Esophagus squamous epithelium (tissue), 5 donors: ENCODE measurements around the gene FAM151A. TPM values are rescaled to one million over a fixed set of nuclear protein-coding genes. Genes with fewer than 3 reads are reported as not detected.

ENCODE experiments used
- DNase-seq: peaks from one replicate; lab custom pipeline; 2025; lab: John Stamatoyannopoulos, UW
- H3K27ac ChIP-seq, 4 donors: fragments of 200-600 bp; sonication (generic); one replicate each; pipeline ENCODE4 v1.5.1; 2016 to 2019; ENCODE audit warnings: mild to moderate bottlenecking in 1 of 4
- H3K27me3 ChIP-seq, 4 donors: fragments of 200-600 bp; sonication (generic); 1 replicate in 3 of 4; 2 replicates in 1 of 4; pipeline versions ENCODE4 v1.5.1 to v1.6.0; 2017 to 2021; ENCODE audit warnings: antibody characterized with exemption in 1 of 4
- H3K36me3 ChIP-seq, 3 donors: fragments of 200-600 bp; sonication (generic); one replicate each; pipeline ENCODE4 v1.5.1; 2016 to 2019
- H3K4me1 ChIP-seq, 3 donors: fragments of 200-600 bp; sonication (generic); one replicate each; pipeline ENCODE4 v1.5.1; 2017 to 2019
- H3K4me3 ChIP-seq, 4 donors: fragments of 200-600 bp; sonication (generic); 1 replicate in 3 of 4; 2 replicates in 1 of 4; pipeline ENCODE4 v1.5.1; 2016 to 2019; ENCODE audit warnings: mild to moderate bottlenecking in 2 of 4, moderate library complexity in 1 of 4
- H3K9me3 ChIP-seq, 3 donors: fragments of 200-600 bp; sonication (generic); one replicate each; pipeline ENCODE4 v1.5.1; 2016 to 2019
- CTCF ChIP-seq, 6 experiments: fragments of 450-650 bp in 4 of 6; fragments of 200-600 bp in 2 of 6; sonication (generic) in 2 of 6; IDR thresholded peaks; one replicate each; pipeline ENCODE4 v1.5.1; 2016 to 2019; ENCODE audit warnings: antibody characterized with exemption in 6 of 6, mild to moderate bottlenecking in 4 of 6, moderate library complexity in 4 of 6
- POLR2A ChIP-seq, 4 donors: fragments of 450-650 bp; IDR thresholded peaks; one replicate each; pipeline ENCODE4 v1.6.1; 2017; ENCODE audit warnings: antibody characterized with exemption in 4 of 4, mild to moderate bottlenecking in 4 of 4, moderate library complexity in 3 of 4
- WGBS, 2 donors: methylation state at CpG; one replicate each; pipeline ENCODE4 v1.1.5; 2018; 5-methylcytosine and 5-hydroxymethylcytosine counted together
- intact Hi-C: fragments of 100-400 bp; cut with DNase I; formaldehyde crosslinking; loops from one replicate; pipeline ENCODE4 v1.15.0; 2022
- total RNA-seq, 4 donors: library from RNA; depleted of rRNA; stranded (reverse); fragments of >200 nt; gene quantifications; one replicate each; pipeline ENCODE4 v1.1.0, GENCODE V29; 2016
- donor health status: DM: yes; HTN: yes; CAD: no.

FAM151A gene
- total RNA-seq, 4 donors from 2014 or later: 0.35 TPM; not detected in 3

- Histone ChIP-seq H3K4me1 (peaks cover 22 to 63% (median 26%) of the 10 kb centered on the region in 3 donors), H3K27ac (peak overlapping the region; percentile 11 to 76 (median 74)), H3K4me3 (no peak overlapping the region), H3K9me3 (no peaks in the 10 kb centered on the region), H3K36me3 (no peaks in the 10 kb centered on the region), H3K27me3 (no peaks in the 10 kb centered on the region)
- WGBS, 2 donors: 45 to 51% methylated on average over 5 of the region's 8 CpGs
- no peak for TF ChIP-seq CTCF (IDR thresholded peaks at IDR 0.05)
- no peak for TF ChIP-seq POLR2A (IDR thresholded peaks at IDR 0.05)
- intact Hi-C loops: no loop called here
- DNase-seq: no peak
Measured at GRCh38 chr1:54571803-54572541, 51.4 kb downstream of the FAM151A start.

GRCh38 chr1:54571326-54571725, 52.0 kb downstream of the FAM151A start:
- Histone ChIP-seq H3K27ac (peak overlapping the region; percentile 11 to 76 (median 74)), H3K27me3 (no peaks in the 10 kb centered on the region), H3K36me3 (no peaks in the 10 kb centered on the region), H3K4me1 (peaks cover 22 to 65% (median 26%) of the 10 kb centered on the region in 3 donors), H3K9me3 (no peaks in the 10 kb centered on the region), H3K4me3 (no peak overlapping the region)
- intact Hi-C loops: no loop called here
- no peak for DNase-seq
- TF ChIP-seq CTCF (IDR thresholded peaks at IDR 0.05) (no peak), POLR2A (IDR thresholded peaks at IDR 0.05) (no peak)
- 67 to 73% methylated on average over 2 to 3 of the region's 3 CpGs for WGBS, 2 donors

GRCh38 chr1:54570161-54570560, 53.2 kb downstream of the FAM151A start:
- Histone ChIP-seq H3K4me3 (no peak overlapping the region), H3K27me3 (no peaks in the 10 kb centered on the region), H3K4me1 (peaks cover 22 to 70% (median 26%) of the 10 kb centered on the region in 3 donors), H3K36me3 (no peaks in the 10 kb centered on the region), H3K27ac (peak overlapping the region in 3 of 4 donors; percentile 74 to 76 (median 75)), H3K9me3 (no peaks in the 10 kb centered on the region)
- WGBS, 2 donors: 89 to 93% methylated on average over 1 to 3 of the region's 5 CpGs
- intact Hi-C loops: no loop called here
- no peak for DNase-seq
- TF ChIP-seq POLR2A (IDR thresholded peaks at IDR 0.05) (no peak), CTCF (IDR thresholded peaks at IDR 0.05) (no peak)

- H3K27ac ChIP-seq: peak overlapping the region in 3 of 4 donors; percentile 1 to 75 (median 65)
- no peaks in the 10 kb centered on the region for H3K27me3 ChIP-seq
- H3K9me3 ChIP-seq: no peaks in the 10 kb centered on the region
- H3K36me3 ChIP-seq: no peaks in the 10 kb centered on the region
- WGBS, 2 donors: 27 to 58% methylated on average over 4 of the region's 4 CpGs
- no peak for DNase-seq
- TF ChIP-seq POLR2A (IDR thresholded peaks at IDR 0.05) (no peak), CTCF (IDR thresholded peaks at IDR 0.05) (no peak)
- intact Hi-C loops: no loop called here
- H3K4me1 ChIP-seq: peaks cover 25 to 76% (median 33%) of the 10 kb centered on the region in 3 donors
- H3K4me3 ChIP-seq: no peak overlapping the region
Measured at GRCh38 chr1:54569339-54569738, 54.0 kb downstream of the FAM151A start.

GRCh38 chr1:54567961-54568360, 55.4 kb downstream of the FAM151A start:
- H3K27me3 ChIP-seq: no peaks in the 10 kb centered on the region
- no peak overlapping the region for H3K4me3 ChIP-seq
- peak overlapping the region; percentile 10 to 58 (median 41) for H3K27ac ChIP-seq
- no peaks in the 10 kb centered on the region for H3K9me3 ChIP-seq
- peaks cover 28 to 77% (median 39%) of the 10 kb centered on the region in 3 donors for H3K4me1 ChIP-seq
- intact Hi-C loops: no loop called here
- no peak for TF ChIP-seq CTCF (IDR thresholded peaks at IDR 0.05)
- no peak for TF ChIP-seq POLR2A (IDR thresholded peaks at IDR 0.05)
- WGBS, 2 donors: 28 to 45% methylated on average over 5 of the region's 5 CpGs
- H3K36me3 ChIP-seq: no peaks in the 10 kb centered on the region
- no peak for DNase-seq
